Fibroblast of mammary gland (primary cell): ENCODE measurements around the gene SAMD3.

Experiments used
- DNase-seq: peaks from one replicate; pipeline ENCODE4 v3.0.0-alpha.2; 2010; ENCODE audit warnings: low read depth
- H3K4me3 ChIP-seq: 2 replicates; pipeline ENCODE4 v1.5.1; 2011; ENCODE audit warnings: low read depth, mild to moderate bottlenecking, low read length, moderate library complexity; ENCODE audit not compliant: control insufficient read depth
- TF ChIP-seq, protein P1 (sequence below): conservative IDR thresholded peaks from 2 replicates; pipeline ENCODE4 v1.5.1; 2011; ENCODE audit warnings: low read depth, low read length, inconsistent platforms; ENCODE audit not compliant: control insufficient read depth, insufficient read depth

Gene SAMD3

DNA sequence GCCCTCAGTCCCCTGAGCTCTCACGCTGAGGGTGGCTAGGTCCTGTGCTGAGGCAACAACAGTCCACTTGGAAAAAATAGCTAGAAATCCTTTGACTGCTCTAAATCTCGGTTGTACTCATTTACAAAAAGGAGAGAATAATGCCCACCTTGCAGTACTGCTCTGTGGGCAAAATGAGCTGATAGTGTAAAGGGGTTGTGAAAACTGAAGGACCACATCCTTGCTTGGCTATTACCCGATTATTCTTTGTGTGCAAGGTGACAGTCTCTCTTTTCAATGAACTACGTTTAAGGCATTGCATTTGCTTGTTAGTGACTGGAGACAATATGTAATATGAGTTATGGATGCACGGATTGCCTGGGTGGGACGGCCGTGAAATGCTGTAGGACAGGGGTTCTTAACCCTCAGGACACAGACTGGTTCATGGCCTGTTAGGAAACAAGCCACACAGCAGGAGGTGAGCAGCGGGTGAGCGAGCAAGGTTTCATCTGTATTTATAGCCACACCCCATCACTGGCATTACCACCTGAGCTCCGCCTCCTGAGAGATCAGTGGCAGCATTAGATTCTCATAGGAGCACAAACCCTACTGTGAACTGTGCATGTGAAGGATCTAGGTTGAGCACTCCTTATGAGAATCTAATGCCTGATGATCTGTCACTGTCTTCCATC lies 14.6 kb downstream of the SAMD3 start:
- TF ChIP-seq, protein P1, sequence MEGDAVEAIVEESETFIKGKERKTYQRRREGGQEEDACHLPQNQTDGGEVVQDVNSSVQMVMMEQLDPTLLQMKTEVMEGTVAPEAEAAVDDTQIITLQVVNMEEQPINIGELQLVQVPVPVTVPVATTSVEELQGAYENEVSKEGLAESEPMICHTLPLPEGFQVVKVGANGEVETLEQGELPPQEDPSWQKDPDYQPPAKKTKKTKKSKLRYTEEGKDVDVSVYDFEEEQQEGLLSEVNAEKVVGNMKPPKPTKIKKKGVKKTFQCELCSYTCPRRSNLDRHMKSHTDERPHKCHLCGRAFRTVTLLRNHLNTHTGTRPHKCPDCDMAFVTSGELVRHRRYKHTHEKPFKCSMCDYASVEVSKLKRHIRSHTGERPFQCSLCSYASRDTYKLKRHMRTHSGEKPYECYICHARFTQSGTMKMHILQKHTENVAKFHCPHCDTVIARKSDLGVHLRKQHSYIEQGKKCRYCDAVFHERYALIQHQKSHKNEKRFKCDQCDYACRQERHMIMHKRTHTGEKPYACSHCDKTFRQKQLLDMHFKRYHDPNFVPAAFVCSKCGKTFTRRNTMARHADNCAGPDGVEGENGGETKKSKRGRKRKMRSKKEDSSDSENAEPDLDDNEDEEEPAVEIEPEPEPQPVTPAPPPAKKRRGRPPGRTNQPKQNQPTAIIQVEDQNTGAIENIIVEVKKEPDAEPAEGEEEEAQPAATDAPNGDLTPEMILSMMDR: no peak
- DNase-seq: no peak
- no peak overlapping the region for H3K4me3 ChIP-seq

DNA sequence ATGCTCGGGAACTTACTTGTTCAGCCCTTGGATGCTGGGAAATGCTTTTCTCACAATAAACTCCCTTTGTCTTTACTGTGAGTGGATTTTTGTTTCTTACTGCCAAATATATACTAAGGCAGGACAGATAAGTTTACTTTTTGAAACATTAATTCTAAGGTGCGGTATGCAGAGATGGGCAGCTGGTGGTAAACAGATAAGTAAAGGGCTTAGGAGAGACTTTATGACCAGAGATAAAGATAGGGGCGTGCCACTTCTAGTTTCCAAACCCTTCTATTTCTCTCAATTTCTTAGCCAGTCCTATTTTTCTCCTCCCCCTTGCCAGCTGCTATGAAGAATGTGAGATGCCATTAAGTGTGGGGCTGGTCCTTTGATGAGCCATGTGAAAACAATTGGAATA lies 16.3 kb downstream of the SAMD3 start:
- no peak for DNase-seq
- H3K4me3 ChIP-seq: no peak overlapping the region
- TF ChIP-seq, protein P1: no peak

DNA sequence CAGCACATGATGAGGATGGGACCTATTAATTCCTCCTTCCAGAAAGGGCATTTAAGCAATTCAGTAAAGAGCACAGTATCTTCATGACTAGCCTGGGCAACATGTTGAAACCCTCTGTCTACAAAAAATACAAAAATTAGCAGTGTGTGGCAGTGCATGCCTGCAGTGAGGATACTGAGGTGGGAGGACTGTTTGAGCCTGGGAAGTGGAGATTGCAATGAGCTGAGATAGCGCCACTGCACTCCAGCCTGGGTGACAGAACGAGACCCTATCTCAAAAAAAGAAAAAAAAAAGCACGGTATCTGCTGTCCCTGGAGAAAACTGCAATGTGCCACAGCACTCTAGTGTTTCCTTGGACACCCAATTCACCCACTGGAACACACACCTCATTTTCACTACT lies 18.4 kb downstream of the SAMD3 start:
- TF ChIP-seq, protein P1: no peak
- H3K4me3 ChIP-seq: no peak overlapping the region
- DNase-seq: no peak

DNA sequence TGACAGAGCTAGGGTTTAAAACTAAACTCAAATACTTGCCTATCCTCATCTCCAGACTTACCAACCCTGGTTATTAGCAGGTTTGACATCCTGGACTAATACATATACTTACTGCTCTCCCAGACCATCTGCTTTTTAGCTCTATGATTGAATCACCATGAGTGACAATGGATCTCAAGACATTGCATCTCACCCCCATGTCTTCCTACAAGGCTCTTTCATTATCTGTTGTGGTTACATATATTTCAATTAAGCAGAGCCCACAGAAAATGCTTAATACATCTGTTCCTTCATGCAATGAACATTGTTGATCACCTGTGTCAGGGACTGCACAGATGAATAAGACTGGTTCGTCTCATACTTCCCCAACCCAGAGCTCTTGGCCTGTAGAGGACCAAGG lies 19.4 kb downstream of the SAMD3 start:
- H3K4me3 ChIP-seq: no peak overlapping the region
- no peak for DNase-seq
- TF ChIP-seq, protein P1: no peak

DNA sequence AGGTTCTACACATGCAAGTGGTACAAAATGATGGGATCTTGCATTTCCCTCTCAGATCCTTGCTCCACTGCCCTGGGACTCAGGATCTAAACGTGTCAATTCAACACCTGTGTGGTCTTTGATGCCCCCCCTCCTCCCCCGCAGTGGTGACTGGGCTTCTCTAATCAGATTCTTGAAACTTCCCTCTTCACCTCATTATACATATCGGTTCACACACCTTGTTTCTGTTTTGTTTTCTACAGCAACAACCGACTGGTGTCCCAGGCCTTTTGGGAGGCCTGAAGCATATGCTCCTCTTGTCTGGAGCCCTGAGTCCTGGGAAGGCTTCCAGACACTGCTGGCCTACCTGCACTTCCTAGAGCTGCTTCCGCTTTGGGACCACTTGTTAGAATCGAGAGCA lies 20.0 kb downstream of the SAMD3 start:
- TF ChIP-seq, protein P1: no peak
- H3K4me3 ChIP-seq: no peak overlapping the region
- DNase-seq: no peak

DNA sequence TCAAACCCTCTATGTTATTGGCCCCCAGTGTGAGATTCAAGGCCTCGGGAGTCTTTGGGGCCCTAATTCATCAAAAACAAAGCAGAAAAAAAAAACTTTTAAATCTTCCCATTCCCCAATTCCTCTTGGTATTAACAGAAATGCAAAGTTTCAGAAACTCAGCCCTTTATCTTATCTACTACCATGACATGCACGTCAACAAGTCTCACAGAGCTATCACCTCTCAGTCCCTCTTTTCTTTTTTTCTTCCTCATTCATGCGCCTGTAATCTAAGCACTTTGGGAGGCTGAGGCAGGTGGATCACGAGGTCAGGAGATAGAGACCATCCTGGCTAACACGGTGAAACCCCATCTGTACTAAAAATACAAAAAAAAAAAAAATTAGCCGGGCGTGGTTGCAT lies 22.7 kb downstream of the SAMD3 start:
- H3K4me3 ChIP-seq: no peak overlapping the region
- TF ChIP-seq, protein P1: no peak
- DNase-seq: no peak
